ENCODE measurements around the gene FYB2. TPM values are rescaled to one million over a fixed set of nuclear protein-coding genes. Genes with fewer than 3 reads are reported as not detected.
A peak's percentile ranks its signal among the peaks of the same experiment; 100 is the strongest.

FYB2 gene, protein sequence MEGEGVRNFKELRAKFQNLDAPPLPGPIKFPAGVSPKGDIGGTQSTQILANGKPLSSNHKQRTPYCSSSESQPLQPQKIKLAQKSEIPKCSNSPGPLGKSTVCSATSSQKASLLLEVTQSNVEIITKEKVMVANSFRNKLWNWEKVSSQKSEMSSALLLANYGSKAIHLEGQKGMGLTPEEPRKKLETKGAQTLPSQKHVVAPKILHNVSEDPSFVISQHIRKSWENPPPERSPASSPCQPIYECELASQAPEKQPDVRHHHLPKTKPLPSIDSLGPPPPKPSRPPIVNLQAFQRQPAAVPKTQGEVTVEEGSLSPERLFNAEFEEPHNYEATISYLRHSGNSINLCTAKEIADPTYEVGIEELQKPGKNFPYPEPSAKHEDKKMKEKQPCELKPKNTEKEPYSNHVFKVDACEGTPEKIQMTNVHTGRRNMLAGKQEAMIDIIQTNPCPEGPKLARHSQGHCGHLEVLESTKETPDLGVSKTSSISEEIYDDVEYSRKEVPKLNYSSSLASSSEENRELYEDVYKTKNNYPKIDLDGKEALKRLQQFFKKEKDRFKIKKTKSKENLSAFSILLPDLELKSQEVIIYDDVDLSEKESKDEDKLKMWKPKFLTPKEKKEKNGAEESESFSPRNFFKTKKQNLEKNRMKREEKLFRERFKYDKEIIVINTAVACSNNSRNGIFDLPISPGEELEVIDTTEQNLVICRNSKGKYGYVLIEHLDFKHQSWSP
- polyA plus RNA-seq (2011; rRNA removed) (not detected in 2 replicates), polyA plus RNA-seq (2017; fragmentation: RNase III; extraction: RNeasy Plus Mini Kit Qiagen cat#74134 plus additional on column Dnase treatment) (not detected in 3 replicates), polyA minus RNA-seq (2011; rRNA and poly(A)+ RNA removed) (not detected in 2 replicates)
- polyA plus RNA-seq (2012; cell fraction: cytosol; rRNA removed) = not detected in 2 replicates
- not detected in 2 replicates for polyA plus RNA-seq (2012; cell fraction: nucleus; rRNA removed)

DNA sequence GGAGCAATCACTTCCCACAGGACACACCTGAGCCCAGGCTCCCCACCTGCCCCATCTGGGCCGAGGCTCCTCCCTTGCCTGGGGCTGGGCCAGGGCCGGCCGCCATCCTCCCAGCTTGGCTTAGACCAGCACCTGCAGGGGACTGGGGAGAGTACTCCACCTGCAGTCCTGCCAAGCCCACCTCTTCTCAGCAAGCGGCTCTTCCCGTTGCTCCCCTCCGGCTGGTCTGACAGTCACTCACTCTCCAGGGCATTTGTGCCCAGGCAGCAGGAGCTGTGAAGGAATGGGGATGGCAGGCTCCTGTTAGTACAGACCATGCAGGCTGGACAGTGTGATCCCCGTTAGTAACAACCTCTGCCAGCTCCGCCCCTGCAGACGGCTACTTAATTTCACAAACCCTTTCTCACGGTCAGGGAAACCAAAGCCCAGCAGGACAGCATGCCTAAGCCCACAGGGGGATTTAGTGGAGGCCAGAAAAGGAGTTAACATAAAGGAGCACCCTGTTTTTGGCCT, at the start of gene FYB2:
Gene FYB2, minus strand, starts transcription at position 18 of the 513 bp plus-strand sequence. CDS start 114 bp downstream, outside the sequence.
- ChIA-PET POLR2A (no interaction called here), CTCF (interaction anchor here (0.7 to 1.5 kb wide), 5 partner anchors 10 to 1678 kb away, joined by 3 to 4 read pairs (median 3); no protein-coding TSS in a partner anchor)
- no peak within 1 kb of the TSS for H3K4me3 ChIP-seq
- WGBS (ENCODE audit: missing lambda C conversion rate) = 69% methylated on average over 4 of the region's 10 CpGs
- peaks cover 5% of the 10 kb centered on the region for H3K4me1 ChIP-seq
- no peak for ATAC-seq
- 0 out of 3 replicates have a peak within 1 kb of the TSS, but pooled peaks have one; percentile 17 for H3K4me2 ChIP-seq
- TF ChIP-seq, protein P1, sequence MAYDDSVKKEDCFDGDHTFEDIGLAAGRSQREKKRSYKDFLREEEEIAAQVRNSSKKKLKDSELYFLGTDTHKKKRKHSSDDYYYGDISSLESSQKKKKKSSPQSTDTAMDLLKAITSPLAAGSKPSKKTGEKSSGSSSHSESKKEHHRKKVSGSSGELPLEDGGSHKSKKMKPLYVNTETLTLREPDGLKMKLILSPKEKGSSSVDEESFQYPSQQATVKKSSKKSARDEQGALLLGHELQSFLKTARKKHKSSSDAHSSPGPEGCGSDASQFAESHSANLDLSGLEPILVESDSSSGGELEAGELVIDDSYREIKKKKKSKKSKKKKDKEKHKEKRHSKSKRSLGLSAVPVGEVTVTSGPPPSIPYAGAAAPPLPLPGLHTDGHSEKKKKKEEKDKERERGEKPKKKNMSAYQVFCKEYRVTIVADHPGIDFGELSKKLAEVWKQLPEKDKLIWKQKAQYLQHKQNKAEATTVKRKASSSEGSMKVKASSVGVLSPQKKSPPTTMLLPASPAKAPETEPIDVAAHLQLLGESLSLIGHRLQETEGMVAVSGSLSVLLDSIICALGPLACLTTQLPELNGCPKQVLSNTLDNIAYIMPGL (CRISPR knock-in tag; IDR thresholded peaks at IDR 0.05; ENCODE audit: borderline replicate concordance) = no peak
- TF ChIP-seq NFE2L2 (conservative IDR thresholded peaks at IDR 0.05; ENCODE audit: low read length) (no peak), FOXS1 (CRISPR knock-in tag; IDR thresholded peaks at IDR 0.05) (no peak), ZSCAN20 (CRISPR knock-in tag; IDR thresholded peaks at IDR 0.05) (no peak), ESRRA (IDR thresholded peaks at IDR 0.05; ENCODE audit: borderline replicate concordance, low read length) (no peak), CHD4 (IDR thresholded peaks at IDR 0.05; ENCODE audit: borderline replicate concordance) (no peak), FOSB (CRISPR knock-in tag; IDR thresholded peaks at IDR 0.05) (no peak), BHLHE40 (IDR thresholded peaks at IDR 0.05; ENCODE audit: low read depth, low read length) (no peak)
- 0 out of 6 replicates have a peak within 1 kb of the TSS, but pooled peaks of 1 of the 2 experiments have one; percentile 3 for H3K27ac ChIP-seq
- H3K9me3 ChIP-seq = no peaks in the 10 kb centered on the region
- no peak for FAIRE-seq
- no peak for DNase-seq (ENCODE audit: low read depth in 1 of 2, low spot score in 1 of 2)

DNA sequence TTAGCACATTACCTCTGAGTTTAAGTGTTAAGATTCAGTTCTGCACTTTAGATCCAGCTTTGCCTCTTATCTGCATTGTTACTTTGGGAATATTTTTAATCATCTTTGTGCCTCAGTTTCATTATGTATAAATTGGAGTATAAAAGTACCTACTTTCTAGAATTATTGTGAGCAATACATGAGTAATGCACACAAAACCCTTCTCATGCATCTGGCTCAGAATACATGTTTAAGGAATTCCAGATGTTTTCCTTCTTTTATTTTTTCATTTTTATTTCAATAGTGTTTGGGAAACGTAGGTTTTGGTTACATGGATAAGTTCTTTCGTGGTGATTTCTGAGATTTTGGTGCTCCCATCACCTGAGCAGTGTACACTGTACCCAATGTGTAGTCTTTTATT, 49.6 kb upstream of the FYB2 start:
- FAIRE-seq (no peak), DNase-seq (ENCODE audit: low read depth in 1 of 2, low spot score in 1 of 2) (no peak), ATAC-seq (no peak)
- no peaks in the 10 kb centered on the region for H3K4me1 ChIP-seq
- POLR2A ChIA-PET = no interaction called here
- WGBS (ENCODE audit: missing lambda C conversion rate) = 2% methylated on average over 2 of the region's 2 CpGs
- no peak overlapping the region for H3K27ac ChIP-seq
- CTCF ChIA-PET = interaction anchor here (1.0 kb wide), 1 partner anchor 37 kb away, joined by 3 read pairs; no protein-coding TSS in a partner anchor
- H3K4me3 ChIP-seq = no peak overlapping the region
- H3K9me3 ChIP-seq = no peaks in the 10 kb centered on the region
- no peak overlapping the region for H3K4me2 ChIP-seq
- TF ChIP-seq, protein P2, sequence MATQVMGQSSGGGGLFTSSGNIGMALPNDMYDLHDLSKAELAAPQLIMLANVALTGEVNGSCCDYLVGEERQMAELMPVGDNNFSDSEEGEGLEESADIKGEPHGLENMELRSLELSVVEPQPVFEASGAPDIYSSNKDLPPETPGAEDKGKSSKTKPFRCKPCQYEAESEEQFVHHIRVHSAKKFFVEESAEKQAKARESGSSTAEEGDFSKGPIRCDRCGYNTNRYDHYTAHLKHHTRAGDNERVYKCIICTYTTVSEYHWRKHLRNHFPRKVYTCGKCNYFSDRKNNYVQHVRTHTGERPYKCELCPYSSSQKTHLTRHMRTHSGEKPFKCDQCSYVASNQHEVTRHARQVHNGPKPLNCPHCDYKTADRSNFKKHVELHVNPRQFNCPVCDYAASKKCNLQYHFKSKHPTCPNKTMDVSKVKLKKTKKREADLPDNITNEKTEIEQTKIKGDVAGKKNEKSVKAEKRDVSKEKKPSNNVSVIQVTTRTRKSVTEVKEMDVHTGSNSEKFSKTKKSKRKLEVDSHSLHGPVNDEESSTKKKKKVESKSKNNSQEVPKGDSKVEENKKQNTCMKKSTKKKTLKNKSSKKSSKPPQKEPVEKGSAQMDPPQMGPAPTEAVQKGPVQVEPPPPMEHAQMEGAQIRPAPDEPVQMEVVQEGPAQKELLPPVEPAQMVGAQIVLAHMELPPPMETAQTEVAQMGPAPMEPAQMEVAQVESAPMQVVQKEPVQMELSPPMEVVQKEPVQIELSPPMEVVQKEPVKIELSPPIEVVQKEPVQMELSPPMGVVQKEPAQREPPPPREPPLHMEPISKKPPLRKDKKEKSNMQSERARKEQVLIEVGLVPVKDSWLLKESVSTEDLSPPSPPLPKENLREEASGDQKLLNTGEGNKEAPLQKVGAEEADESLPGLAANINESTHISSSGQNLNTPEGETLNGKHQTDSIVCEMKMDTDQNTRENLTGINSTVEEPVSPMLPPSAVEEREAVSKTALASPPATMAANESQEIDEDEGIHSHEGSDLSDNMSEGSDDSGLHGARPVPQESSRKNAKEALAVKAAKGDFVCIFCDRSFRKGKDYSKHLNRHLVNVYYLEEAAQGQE (IDR thresholded peaks at IDR 0.05) = no peak
- TF ChIP-seq, protein P3, sequence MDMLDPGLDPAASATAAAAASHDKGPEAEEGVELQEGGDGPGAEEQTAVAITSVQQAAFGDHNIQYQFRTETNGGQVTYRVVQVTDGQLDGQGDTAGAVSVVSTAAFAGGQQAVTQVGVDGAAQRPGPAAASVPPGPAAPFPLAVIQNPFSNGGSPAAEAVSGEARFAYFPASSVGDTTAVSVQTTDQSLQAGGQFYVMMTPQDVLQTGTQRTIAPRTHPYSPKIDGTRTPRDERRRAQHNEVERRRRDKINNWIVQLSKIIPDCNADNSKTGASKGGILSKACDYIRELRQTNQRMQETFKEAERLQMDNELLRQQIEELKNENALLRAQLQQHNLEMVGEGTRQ (IDR thresholded peaks at IDR 0.05) = no peak
- TF ChIP-seq CBX2 (IDR thresholded peaks at IDR 0.05; ENCODE audit: borderline replicate concordance, low read depth) (no peak), RNF2 (IDR thresholded peaks at IDR 0.05; ENCODE audit: borderline replicate concordance, low read depth) (no peak), GATA3 (IDR thresholded peaks at IDR 0.05; ENCODE audit: borderline replicate concordance) (no peak), TP53 (CRISPR knock-in tag; IDR thresholded peaks at IDR 0.05) (no peak), HOXB13 (CRISPR knock-in tag; IDR thresholded peaks at IDR 0.05; ENCODE audit: low read depth) (no peak), NFE2L2 (conservative IDR thresholded peaks at IDR 0.05; ENCODE audit: low read length) (no peak), SREBF2 (IDR thresholded peaks at IDR 0.05) (no peak), HEYL (CRISPR knock-in tag; IDR thresholded peaks at IDR 0.05) (no peak), RFX5 (IDR thresholded peaks at IDR 0.05) (no peak), CBX8 (IDR thresholded peaks at IDR 0.05) (no peak), ZC3H11A (IDR thresholded peaks at IDR 0.05) (no peak)
- TF ChIP-seq, protein P4, sequence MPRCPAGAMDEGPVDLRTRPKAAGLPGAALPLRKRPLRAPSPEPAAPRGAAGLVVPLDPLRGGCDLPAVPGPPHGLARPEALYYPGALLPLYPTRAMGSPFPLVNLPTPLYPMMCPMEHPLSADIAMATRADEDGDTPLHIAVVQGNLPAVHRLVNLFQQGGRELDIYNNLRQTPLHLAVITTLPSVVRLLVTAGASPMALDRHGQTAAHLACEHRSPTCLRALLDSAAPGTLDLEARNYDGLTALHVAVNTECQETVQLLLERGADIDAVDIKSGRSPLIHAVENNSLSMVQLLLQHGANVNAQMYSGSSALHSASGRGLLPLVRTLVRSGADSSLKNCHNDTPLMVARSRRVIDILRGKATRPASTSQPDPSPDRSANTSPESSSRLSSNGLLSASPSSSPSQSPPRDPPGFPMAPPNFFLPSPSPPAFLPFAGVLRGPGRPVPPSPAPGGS (IDR thresholded peaks at IDR 0.05) = no peak
- TF ChIP-seq, protein P5, sequence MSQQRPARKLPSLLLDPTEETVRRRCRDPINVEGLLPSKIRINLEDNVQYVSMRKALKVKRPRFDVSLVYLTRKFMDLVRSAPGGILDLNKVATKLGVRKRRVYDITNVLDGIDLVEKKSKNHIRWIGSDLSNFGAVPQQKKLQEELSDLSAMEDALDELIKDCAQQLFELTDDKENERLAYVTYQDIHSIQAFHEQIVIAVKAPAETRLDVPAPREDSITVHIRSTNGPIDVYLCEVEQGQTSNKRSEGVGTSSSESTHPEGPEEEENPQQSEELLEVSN (IDR thresholded peaks at IDR 0.05; ENCODE audit: borderline replicate concordance, low read depth) = no peak
- TF ChIP-seq, protein P6, sequence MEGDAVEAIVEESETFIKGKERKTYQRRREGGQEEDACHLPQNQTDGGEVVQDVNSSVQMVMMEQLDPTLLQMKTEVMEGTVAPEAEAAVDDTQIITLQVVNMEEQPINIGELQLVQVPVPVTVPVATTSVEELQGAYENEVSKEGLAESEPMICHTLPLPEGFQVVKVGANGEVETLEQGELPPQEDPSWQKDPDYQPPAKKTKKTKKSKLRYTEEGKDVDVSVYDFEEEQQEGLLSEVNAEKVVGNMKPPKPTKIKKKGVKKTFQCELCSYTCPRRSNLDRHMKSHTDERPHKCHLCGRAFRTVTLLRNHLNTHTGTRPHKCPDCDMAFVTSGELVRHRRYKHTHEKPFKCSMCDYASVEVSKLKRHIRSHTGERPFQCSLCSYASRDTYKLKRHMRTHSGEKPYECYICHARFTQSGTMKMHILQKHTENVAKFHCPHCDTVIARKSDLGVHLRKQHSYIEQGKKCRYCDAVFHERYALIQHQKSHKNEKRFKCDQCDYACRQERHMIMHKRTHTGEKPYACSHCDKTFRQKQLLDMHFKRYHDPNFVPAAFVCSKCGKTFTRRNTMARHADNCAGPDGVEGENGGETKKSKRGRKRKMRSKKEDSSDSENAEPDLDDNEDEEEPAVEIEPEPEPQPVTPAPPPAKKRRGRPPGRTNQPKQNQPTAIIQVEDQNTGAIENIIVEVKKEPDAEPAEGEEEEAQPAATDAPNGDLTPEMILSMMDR (IDR thresholded peaks at IDR 0.05) = no peak

All from A549 (cell line).